HCT116 (cell line): ENCODE results near the gene OTULIN. TPM values are rescaled to one million over a fixed set of nuclear protein-coding genes. Genes with fewer than 3 reads are reported as not detected.

Source experiments
- ATAC-seq: fragments of 200-7000 bp; cut with Tn5 transposase; 2 replicates; pipeline ENCODE4 v1.9.1; 2020; ENCODE audit warnings: mild to moderate bottlenecking, moderate library complexity
- BruUV-seq: library from RNA; stranded (reverse); fragments of 400-500 nt; replicated peaks from 2 replicates; lab custom pipeline; 2021; lab: Mats Ljungman, UMichigan
- CTCF ChIA-PET: fragments of 300-600 bp; sonication (Branson Sonifier 250); formaldehyde crosslinking; loops from one replicate; lab custom pipeline; 2021; ENCODE audit warnings: antibody characterized with exemption; lab: Charles Lee
- POLR2A ChIA-PET: fragments of 300-600, 350-600 bp; sonication (Branson Sonifier 250); formaldehyde crosslinking; loops from one replicate; lab custom pipeline; 2021; ENCODE audit warnings: antibody characterized with exemption; lab: Charles Lee
- RAD21 ChIA-PET, 2 experiments: fragments of 300-600 bp; sonication (Branson Sonifier 250); formaldehyde crosslinking; loops; one replicate each; lab custom pipeline; 2023; ENCODE audit warnings: low total read pairs in 2 of 2; ENCODE audit not compliant: uncharacterized antibody in 2 of 2, unreplicated experiment in 2 of 2, low non-redundant PET in 1 of 2; lab: Charles Lee
- DNase-seq: peaks from one replicate; pipeline ENCODE4 v3.0.0-alpha.2; 2010; ENCODE audit warnings: low read depth, low spot score
- H2AFZ ChIP-seq: fragments of 200-600 bp; shearing (Covaris generic), sonication (generic); 2 replicates; pipeline ENCODE4 v1.6.1; 2017; ENCODE audit warnings: low read depth, mixed run types, mixed read lengths, antibody characterized with exemption, low read length; ENCODE audit not compliant: poor library complexity, severe bottlenecking
- H3K27ac ChIP-seq: 2 replicates; pipeline ENCODE4 v1.5.1; 2012; ENCODE audit warnings: low read depth, low read length
- H3K27me3 ChIP-seq: fragments of 200-600 bp; sonication (generic); 2 replicates; pipeline ENCODE4 v1.6.1; 2016; ENCODE audit warnings: mixed run types, low read length, mixed read lengths; ENCODE audit not compliant: insufficient read depth
- H3K36me3 ChIP-seq, 2 experiments: fragments of 200-500 bp in 1 of 2; fragments of 200-600 bp in 1 of 2; sonication (Bioruptor generic) in 1 of 2; sonication (generic) in 1 of 2; 2 replicates each; pipeline versions ENCODE4 v1.5.1 to v1.6.1; 2014 to 2016; ENCODE audit warnings: low read length in 2 of 2, inconsistent platforms in 1 of 2, mixed read lengths in 1 of 2, mixed run types in 1 of 2; ENCODE audit not compliant: insufficient read depth in 2 of 2, control insufficient read depth in 1 of 2
- H3K4me1 ChIP-seq, 2 experiments: fragments of 200-600 bp in 1 of 2; sonication (generic) in 1 of 2; 2 replicates each; pipeline versions ENCODE4 v1.5.1 to v1.6.1; 2012 to 2017; ENCODE audit warnings: low read length in 2 of 2, inconsistent platforms in 1 of 2, mild to moderate bottlenecking in 1 of 2, mixed read lengths in 1 of 2, mixed run types in 1 of 2, moderate library complexity in 1 of 2; ENCODE audit not compliant: insufficient read depth in 2 of 2, control insufficient read depth in 1 of 2
- H3K4me2 ChIP-seq: fragments of 200-600 bp; sonication (generic); 2 replicates; pipeline ENCODE4 v1.6.1; 2017; ENCODE audit warnings: mixed run types, low read length, mixed read lengths
- H3K4me3 ChIP-seq, 2 experiments: fragments of 200-600 bp in 1 of 2; sonication (generic) in 1 of 2; replicated peaks in 1 of 2; 2 replicates each; pipeline ENCODE4 v1.5.1; 2011 to 2016; ENCODE audit warnings: low read length in 2 of 2, control low read depth in 1 of 2, low read depth in 1 of 2, mild to moderate bottlenecking in 1 of 2, mixed read lengths in 1 of 2, mixed run types in 1 of 2
- H3K79me2 ChIP-seq: fragments of 200-600 bp; sonication (generic); 2 replicates; pipeline ENCODE4 v1.6.1; 2017; ENCODE audit warnings: mild to moderate bottlenecking, mixed run types, low read length, moderate library complexity, mixed read lengths; ENCODE audit not compliant: insufficient read depth
- H3K9ac ChIP-seq: fragments of 200-600 bp; sonication (generic); 2 replicates; pipeline ENCODE4 v1.6.1; 2016; ENCODE audit warnings: low read length, mixed read lengths
- H3K9me2 ChIP-seq: fragments of 200-600 bp; sonication (generic), shearing (Covaris generic); 2 replicates; pipeline ENCODE4 v1.6.1; 2017; ENCODE audit warnings: mixed run types, mild to moderate bottlenecking, moderate library complexity; ENCODE audit not compliant: insufficient read depth
- H3K9me3 ChIP-seq, 2 experiments: fragments of 200-500 bp in 1 of 2; fragments of 200-600 bp in 1 of 2; sonication (Bioruptor generic) in 1 of 2; sonication (generic) in 1 of 2; 2 replicates each; pipeline ENCODE4 v1.6.1; 2014 to 2017; ENCODE audit warnings: low read length in 2 of 2, mixed read lengths in 2 of 2, inconsistent platforms in 1 of 2, low read depth in 1 of 2, mild to moderate bottlenecking in 1 of 2, mixed run types in 1 of 2, moderate library complexity in 1 of 2; ENCODE audit not compliant: control insufficient read depth in 1 of 2, insufficient read depth in 1 of 2
- H4K20me1 ChIP-seq: fragments of 200-600 bp; sonication (generic), shearing (Covaris generic); 2 replicates; pipeline ENCODE4 v1.6.1; 2017; ENCODE audit warnings: mixed run types, mild to moderate bottlenecking, moderate library complexity; ENCODE audit not compliant: insufficient read depth
- CBX3 ChIP-seq: IDR thresholded peaks from 2 replicates; pipeline ENCODE4 v1.6.1; 2012; ENCODE audit warnings: low read depth
- EGR1 ChIP-seq: IDR thresholded peaks from 2 replicates; pipeline ENCODE4 v1.6.1; 2012; ENCODE audit warnings: low read depth
- ELF1 ChIP-seq: IDR thresholded peaks from 2 replicates; pipeline ENCODE4 v1.6.1; 2012; ENCODE audit warnings: low read depth, borderline replicate concordance
- EZH2 ChIP-seq: fragments of 200-600 bp; sonication (generic); IDR thresholded peaks from 2 replicates; pipeline ENCODE4 v1.6.1; 2017; ENCODE audit warnings: antibody characterized with exemption, mixed run types
- EZH2phosphoT487 ChIP-seq: fragments of 200-600 bp; IDR thresholded peaks from 2 replicates; pipeline ENCODE4 v1.6.1; 2018; ENCODE audit warnings: antibody characterized with exemption, borderline replicate concordance
- JUND ChIP-seq: IDR thresholded peaks from 2 replicates; pipeline ENCODE4 v1.6.1; 2012
- POLR2AphosphoS5 ChIP-seq: IDR thresholded peaks from 2 replicates; pipeline ENCODE4 v1.6.1; 2011; ENCODE audit warnings: mild to moderate bottlenecking, low read depth, low read length, moderate library complexity
- RAD21 ChIP-seq: IDR thresholded peaks from 2 replicates; pipeline ENCODE4 v1.6.1; 2012; ENCODE audit warnings: low read depth, mild to moderate bottlenecking
- SIN3A ChIP-seq: IDR thresholded peaks from 2 replicates; pipeline ENCODE4 v1.6.1; 2012; ENCODE audit warnings: low read depth
- SP1 ChIP-seq: IDR thresholded peaks from 2 replicates; pipeline ENCODE4 v1.6.1; 2012; ENCODE audit warnings: low read depth
- TCF7L2 ChIP-seq: IDR thresholded peaks from 2 replicates; pipeline ENCODE4 v1.7.0; 2011; ENCODE audit warnings: borderline replicate concordance, inconsistent platforms; ENCODE audit not compliant: insufficient read depth, insufficient read length; ENCODE audit errors: extremely low read depth
- ZNF274 ChIP-seq: fragments of 200-500 bp; sonication (Bioruptor generic); IDR thresholded peaks from 2 replicates; pipeline ENCODE4 v1.6.1; 2014; ENCODE audit warnings: mild to moderate bottlenecking, low read depth, low read length, inconsistent platforms
- intact Hi-C: fragments of 100-400 bp; cut with micrococcal nuclease; formaldehyde crosslinking; loops from 2 replicates; pipeline ENCODE4 v1.10.0; 2022
- total RNA-seq: library from RNA; stranded (reverse); gene quantifications from one replicate; pipeline ENCODE4 v1.2.1, GENCODE V29; 2021; ENCODE audit not compliant: unreplicated experiment
- TF ChIP-seq, protein P1 (sequence below): IDR thresholded peaks from 2 replicates; pipeline ENCODE4 v1.6.1; 2012
- TF ChIP-seq, protein P2 (sequence below): IDR thresholded peaks from 2 replicates; pipeline ENCODE4 v1.6.1; 2011; ENCODE audit warnings: mild to moderate bottlenecking, low read length, moderate library complexity; ENCODE audit not compliant: insufficient replicate concordance; ENCODE audit errors: extremely low read depth
- TF ChIP-seq, protein P3 (sequence below), 3 experiments: fragments of 200-600 bp in 1 of 3; sonication (generic) in 1 of 3; IDR thresholded peaks in 2 of 3; conservative IDR thresholded peaks in 1 of 3; 2 replicates each; pipeline ENCODE4 v1.5.1; 2012 to 2017; ENCODE audit warnings: low read depth in 2 of 3, low read length in 2 of 3, antibody characterized with exemption in 1 of 3, borderline replicate concordance in 1 of 3, control low read depth in 1 of 3, mild to moderate bottlenecking in 1 of 3, mixed read lengths in 1 of 3, mixed run types in 1 of 3, moderate library complexity in 1 of 3; ENCODE audit not compliant: insufficient read depth in 1 of 3
- TF ChIP-seq, protein P4 (sequence below): IDR thresholded peaks from 2 replicates; pipeline ENCODE4 v1.6.1; 2012; ENCODE audit warnings: low read depth

Gene OTULIN
- total RNA-seq, 1 experiment from 2014 or later: 25.7 TPM

DNA sequence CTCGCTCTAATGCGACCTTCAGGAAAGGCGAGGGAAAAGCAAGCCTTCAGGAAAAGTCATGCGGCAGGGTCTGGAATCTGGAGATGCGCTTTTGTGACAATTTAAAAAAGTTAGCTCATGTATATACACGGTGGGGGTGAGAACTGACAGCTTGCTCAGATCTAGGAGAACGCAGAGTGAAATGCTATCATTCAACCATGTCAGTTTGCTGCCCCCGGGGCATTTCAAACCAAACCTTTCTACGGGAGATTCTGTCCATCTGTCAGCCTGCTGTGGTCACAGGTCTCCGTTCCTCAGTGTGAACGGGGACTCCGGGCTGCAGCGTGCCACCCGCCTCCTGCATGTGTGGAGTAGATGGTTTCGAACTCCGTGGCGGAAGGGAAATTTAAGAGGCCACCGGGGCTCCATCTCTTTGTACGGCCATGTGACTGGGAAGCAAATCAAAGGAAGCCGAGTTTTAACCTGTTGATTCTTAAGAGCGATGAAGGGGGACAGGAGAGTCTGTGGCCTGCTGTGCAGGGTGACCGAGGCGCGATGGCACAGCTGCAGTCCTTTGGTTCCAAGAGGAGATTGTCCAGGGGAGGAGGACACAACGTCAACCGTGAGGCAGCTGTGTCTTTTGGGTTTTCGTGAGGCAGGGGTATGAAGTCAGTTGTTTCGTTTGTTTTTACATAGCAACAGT is 45.9 kb downstream of the OTULIN start:
- intact Hi-C loops: no loop called here
- Histone ChIP-seq H3K4me3 (no peak overlapping the region), H3K4me2 (no peak overlapping the region), H3K79me2 (no peaks in the 10 kb centered on the region), H3K9me2 (no peaks in the 10 kb centered on the region), H3K27me3 (no peaks in the 10 kb centered on the region), H3K9me3 (no peaks in the 10 kb centered on the region), H3K36me3 (peaks cover 0 to 20% of the 10 kb centered on the region in 2 experiments), H3K4me1 (no peaks in the 10 kb centered on the region)
- RAD21 ChIA-PET: no interaction called here
- CTCF ChIA-PET: no interaction called here
- ATAC-seq (no peak), DNase-seq (no peak)
- TF ChIP-seq SIN3A (no peak), RAD21 (no peak), EZH2phosphoT487 (no peak), TCF7L2 (no peak), SP1 (no peak), POLR2AphosphoS5 (no peak), CBX3 (no peak), EGR1 (no peak), JUND (no peak), ELF1 (no peak), EZH2 (no peak), ZNF274 (no peak)
- TF ChIP-seq, protein P1, sequence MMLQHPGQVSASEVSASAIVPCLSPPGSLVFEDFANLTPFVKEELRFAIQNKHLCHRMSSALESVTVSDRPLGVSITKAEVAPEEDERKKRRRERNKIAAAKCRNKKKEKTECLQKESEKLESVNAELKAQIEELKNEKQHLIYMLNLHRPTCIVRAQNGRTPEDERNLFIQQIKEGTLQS: no peak
- TF ChIP-seq, protein P2, sequence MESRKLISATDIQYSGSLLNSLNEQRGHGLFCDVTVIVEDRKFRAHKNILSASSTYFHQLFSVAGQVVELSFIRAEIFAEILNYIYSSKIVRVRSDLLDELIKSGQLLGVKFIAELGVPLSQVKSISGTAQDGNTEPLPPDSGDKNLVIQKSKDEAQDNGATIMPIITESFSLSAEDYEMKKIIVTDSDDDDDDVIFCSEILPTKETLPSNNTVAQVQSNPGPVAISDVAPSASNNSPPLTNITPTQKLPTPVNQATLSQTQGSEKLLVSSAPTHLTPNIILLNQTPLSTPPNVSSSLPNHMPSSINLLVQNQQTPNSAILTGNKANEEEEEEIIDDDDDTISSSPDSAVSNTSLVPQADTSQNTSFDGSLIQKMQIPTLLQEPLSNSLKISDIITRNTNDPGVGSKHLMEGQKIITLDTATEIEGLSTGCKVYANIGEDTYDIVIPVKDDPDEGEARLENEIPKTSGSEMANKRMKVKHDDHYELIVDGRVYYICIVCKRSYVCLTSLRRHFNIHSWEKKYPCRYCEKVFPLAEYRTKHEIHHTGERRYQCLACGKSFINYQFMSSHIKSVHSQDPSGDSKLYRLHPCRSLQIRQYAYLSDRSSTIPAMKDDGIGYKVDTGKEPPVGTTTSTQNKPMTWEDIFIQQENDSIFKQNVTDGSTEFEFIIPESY: no peak
- TF ChIP-seq, protein P3, sequence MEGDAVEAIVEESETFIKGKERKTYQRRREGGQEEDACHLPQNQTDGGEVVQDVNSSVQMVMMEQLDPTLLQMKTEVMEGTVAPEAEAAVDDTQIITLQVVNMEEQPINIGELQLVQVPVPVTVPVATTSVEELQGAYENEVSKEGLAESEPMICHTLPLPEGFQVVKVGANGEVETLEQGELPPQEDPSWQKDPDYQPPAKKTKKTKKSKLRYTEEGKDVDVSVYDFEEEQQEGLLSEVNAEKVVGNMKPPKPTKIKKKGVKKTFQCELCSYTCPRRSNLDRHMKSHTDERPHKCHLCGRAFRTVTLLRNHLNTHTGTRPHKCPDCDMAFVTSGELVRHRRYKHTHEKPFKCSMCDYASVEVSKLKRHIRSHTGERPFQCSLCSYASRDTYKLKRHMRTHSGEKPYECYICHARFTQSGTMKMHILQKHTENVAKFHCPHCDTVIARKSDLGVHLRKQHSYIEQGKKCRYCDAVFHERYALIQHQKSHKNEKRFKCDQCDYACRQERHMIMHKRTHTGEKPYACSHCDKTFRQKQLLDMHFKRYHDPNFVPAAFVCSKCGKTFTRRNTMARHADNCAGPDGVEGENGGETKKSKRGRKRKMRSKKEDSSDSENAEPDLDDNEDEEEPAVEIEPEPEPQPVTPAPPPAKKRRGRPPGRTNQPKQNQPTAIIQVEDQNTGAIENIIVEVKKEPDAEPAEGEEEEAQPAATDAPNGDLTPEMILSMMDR (IDR thresholded peaks at IDR 0.05 in 2 of 3, conservative IDR thresholded peaks at IDR 0.05 in 1 of 3; ENCODE audit: borderline replicate concordance in 1 of 3, insufficient read depth in 1 of 3, low read depth in 2 of 3, low read length in 2 of 3): no peak
- TF ChIP-seq, protein P4, sequence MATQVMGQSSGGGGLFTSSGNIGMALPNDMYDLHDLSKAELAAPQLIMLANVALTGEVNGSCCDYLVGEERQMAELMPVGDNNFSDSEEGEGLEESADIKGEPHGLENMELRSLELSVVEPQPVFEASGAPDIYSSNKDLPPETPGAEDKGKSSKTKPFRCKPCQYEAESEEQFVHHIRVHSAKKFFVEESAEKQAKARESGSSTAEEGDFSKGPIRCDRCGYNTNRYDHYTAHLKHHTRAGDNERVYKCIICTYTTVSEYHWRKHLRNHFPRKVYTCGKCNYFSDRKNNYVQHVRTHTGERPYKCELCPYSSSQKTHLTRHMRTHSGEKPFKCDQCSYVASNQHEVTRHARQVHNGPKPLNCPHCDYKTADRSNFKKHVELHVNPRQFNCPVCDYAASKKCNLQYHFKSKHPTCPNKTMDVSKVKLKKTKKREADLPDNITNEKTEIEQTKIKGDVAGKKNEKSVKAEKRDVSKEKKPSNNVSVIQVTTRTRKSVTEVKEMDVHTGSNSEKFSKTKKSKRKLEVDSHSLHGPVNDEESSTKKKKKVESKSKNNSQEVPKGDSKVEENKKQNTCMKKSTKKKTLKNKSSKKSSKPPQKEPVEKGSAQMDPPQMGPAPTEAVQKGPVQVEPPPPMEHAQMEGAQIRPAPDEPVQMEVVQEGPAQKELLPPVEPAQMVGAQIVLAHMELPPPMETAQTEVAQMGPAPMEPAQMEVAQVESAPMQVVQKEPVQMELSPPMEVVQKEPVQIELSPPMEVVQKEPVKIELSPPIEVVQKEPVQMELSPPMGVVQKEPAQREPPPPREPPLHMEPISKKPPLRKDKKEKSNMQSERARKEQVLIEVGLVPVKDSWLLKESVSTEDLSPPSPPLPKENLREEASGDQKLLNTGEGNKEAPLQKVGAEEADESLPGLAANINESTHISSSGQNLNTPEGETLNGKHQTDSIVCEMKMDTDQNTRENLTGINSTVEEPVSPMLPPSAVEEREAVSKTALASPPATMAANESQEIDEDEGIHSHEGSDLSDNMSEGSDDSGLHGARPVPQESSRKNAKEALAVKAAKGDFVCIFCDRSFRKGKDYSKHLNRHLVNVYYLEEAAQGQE: no peak
- TF ChIP-seq, all 23 proteins: peak for 0
- no peak overlapping the region for H2AFZ ChIP-seq
- BruUV-seq: no TSS peak
- no peaks in the 10 kb centered on the region for H4K20me1 ChIP-seq
- H3K9ac ChIP-seq: no peak overlapping the region
- H3K27ac ChIP-seq: no peak overlapping the region
- POLR2A ChIA-PET: no interaction called here
